Germinal center (tissue), 1 donor: ENCODE results near the gene BCAS1.
A peak's percentile ranks its signal among the peaks of the same experiment; 100 is the strongest.

ENCODE experiments used
- DNase-seq: peaks from one replicate; pipeline ENCODE4 v3.0.0; 2012; ENCODE audit warnings: mixed read lengths, low spot score

Gene BCAS1

DNA sequence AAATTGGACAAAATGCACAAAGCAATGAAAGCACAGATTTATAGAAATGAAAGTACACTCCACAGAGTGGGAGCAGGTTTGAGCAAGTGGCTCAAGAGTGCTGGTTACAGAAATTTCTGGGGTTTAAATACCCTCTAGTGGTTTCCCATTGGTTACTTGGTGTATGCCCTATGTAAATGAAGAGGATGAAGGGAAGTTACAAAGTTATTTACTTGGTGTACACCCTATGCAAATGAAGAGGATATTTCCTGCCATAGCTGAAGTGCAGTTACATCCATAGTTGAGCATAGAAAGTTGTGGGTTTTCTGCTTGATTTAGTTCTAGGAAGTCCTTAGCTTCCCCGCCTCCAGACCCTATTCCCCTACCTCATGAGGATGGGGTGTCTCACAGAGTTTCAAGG lies 22.7 kb downstream of the BCAS1 start:
- DNase-seq, result no peak

GRCh38 chr20:54047048-54047447 lies 23.3 kb downstream of the BCAS1 start:
- DNase-seq, result no peak

- DNase-seq, result no peak
Measured at GRCh38 chr20:54044156-54044555, 26.2 kb downstream of the BCAS1 start.

DNA sequence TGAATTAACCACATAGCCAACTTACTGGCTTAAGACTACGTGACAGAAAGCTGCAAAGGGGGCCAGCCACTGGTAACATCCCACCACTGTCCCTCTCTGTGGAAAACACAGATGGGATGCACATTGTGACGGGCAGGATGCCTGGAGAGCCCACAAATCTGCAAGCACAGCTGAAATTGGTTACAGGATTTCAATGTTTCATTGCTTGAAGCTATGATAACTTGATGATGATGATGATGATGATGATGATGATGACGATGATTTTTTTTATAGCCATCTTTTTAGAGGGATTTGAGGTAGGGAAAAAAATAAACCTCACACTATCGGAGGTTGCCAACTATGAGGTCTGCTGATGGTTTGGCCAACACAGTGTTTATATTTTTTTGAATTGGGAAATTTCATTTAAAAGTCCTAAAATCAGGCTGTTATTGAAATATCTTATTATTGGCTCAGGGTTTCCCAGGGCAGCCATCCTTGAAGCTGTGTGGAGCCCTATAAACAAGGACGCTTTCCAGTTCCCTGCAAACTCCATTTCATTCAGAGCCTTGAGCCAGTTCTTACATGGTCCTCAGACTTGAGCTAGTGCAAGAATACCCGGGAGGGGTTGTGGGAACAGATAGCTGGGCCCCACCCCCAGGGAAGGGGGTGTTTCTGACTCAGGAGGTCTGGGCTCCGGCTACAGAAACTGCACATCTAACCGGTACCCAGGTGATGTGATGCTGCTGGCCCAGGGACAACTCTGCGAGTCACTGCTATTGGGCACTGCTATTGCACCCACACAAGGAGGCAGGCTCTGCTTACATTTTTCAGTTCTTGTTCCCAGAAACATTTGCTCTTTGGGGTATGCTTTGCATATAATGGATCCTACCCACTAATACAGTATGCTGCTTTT lies 27.1 kb downstream of the BCAS1 start:
- no peak for DNase-seq

- no peak for DNase-seq
Measured at GRCh38 chr20:54042021-54042420, 28.4 kb downstream of the BCAS1 start.

DNA sequence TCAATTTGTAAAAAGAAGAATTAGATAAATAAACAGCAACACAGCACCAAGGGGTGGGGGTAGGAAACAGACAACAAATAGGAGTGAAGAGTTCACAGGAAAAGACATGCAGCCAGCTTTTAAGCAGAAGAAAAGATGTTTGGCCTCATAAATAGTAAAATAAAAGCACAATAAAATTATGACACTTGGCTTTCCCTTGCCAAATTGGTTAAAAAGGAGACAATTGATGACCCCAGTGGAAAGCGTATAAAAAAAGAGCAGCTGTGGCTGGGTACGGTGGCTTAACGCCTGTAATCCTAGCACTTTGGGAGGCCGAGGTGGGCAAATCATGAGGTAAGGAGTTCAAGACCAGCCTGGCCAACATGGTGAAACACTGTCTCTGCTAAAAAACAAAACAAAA lies 29.1 kb downstream of the BCAS1 start:
- no peak for DNase-seq

DNA sequence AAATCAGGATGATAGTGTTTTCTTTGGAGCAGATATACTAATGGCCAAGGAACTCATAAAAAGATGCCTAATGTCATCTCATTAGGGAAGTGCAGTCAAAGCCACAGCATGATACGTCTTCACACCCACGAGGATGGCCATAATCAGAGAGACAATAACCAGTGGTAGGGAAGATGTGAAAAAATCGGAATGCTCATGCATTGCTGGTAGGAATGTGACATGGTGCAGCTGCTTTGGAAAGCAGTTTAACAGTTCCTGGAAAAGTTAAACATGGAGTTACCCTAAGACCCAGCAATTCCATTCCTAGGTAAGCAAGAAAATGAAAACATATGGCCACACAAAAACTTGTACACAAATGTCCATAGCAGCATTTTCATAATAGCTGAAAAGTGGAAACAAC lies 29.9 kb downstream of the BCAS1 start:
- no peak for DNase-seq

- no peak for DNase-seq
Measured at GRCh38 chr20:54038961-54039360, 31.4 kb downstream of the BCAS1 start.

DNA sequence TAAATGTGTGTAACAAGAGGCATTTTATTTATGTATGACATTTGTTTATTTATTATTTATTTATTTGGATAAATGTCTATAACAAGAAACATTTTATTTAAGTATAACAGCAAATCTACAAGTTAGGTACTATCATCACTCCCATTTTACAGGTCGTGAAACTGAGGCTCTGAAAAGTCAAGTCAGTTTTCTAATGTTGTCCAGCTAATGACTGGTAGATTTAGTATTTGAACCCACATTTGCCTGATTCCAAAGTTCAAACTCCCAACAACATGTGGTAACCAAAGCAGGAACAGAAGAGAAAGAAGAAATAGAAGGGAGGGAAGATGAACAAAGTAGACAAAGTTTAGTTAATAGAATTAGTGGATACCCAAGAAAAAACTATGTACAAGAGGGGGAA lies 32.9 kb downstream of the BCAS1 start:
- DNase-seq, result no peak

- DNase-seq, result no peak
Measured at GRCh38 chr20:54029643-54030042, 40.8 kb downstream of the BCAS1 start.

- no peak for DNase-seq
Measured at GRCh38 chr20:54029176-54029575, 41.2 kb downstream of the BCAS1 start.

GRCh38 chr20:54028276-54029011 lies 42.0 kb downstream of the BCAS1 start:
- DNase-seq, result no peak

DNA sequence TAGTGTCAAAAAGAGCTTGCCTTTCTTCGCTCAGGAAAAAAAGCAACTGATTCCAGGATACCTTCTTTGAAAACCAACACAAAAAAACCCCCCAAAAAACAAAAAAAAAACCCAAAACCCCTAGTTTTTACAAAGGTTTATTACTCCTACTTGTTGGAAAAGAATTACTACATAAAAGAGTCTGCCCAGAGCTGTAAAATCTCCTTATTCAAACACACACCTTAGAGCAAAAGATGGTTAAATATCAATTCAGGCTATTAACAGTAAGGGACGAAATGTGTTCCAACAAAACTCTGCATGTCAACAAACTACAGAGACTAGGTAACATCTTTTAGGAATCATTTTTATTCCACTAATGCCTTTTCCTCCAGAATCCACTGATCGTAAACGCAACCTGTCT lies 42.7 kb downstream of the BCAS1 start:
- DNase-seq, result no peak

DNA sequence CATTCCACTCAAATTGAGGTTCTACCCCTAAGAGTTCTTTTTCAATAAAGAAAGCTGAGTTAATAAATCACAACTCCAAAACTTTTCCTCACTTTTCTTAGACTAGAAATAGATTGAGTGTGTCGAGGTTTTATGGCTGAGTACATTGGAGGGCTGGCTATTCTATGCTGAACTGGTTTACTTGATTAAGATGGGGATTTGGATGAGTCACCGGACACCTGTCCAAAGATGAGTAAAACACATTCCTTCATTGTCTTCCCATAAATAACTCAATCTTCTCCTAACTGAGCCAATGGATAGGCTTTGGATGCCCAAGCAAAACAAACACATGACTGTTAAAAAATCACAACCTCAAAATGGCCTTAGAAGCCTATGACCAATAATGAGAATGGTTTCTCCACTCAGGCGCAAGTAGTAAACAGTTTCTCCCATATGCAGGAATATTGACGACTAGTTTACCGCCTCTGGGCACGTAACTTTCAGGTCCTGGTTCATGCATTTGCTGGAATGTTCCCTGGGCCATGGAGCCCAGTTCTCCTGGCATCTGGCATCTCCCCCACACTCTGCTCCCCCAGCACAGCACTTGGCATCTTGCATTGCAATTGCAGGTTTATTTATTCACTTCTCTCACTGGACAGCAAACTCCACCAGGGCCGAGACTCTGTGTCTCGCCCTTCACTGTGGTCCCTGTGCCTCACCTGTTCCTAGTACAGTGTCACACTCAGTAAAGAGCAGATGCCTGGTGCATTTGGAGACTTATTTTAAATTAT lies 43.9 kb downstream of the BCAS1 start:
- DNase-seq, result no peak

- DNase-seq, result no peak
Measured at GRCh38 chr20:54025251-54025771, 45.1 kb downstream of the BCAS1 start.

GRCh38 chr20:54023406-54023805 lies 47.0 kb downstream of the BCAS1 start:
- no peak for DNase-seq

DNA sequence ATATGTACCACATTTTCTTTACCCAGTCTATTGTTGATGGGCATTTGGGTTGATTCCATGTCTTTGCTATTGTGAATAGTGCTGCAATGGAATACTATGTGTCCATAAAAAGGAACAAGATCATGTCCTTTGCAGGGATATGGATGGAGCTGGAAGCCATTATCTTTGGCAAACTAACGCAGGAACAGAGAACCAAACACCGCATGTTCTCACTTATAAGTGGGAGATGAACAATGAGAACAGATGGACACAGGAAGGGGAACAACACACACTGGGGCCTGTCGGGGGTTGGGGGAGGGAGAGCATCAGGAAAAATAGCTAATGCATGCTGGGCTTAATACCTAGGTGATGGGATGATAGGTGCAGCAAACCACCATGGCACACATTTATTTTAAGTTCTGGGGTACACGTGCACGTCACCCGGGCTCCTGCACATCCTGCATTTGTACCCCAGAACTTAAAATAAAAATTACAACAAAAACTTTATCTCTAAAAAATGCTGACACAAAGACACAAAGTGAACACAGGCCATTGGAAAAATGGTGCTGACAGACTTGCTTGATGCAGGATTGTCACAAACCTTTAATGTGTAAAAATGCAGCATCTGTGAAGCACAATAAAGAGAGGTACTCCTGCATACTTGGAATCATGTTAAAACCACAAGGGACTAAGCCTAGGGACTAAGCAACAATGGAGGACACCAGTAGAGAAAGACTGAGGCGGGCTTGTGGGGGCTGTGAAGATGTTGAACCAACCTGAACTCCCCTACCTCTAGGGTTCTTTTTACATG lies 48.8 kb downstream of the BCAS1 start:
- DNase-seq, result no peak

GRCh38 chr20:54020868-54021267 lies 49.5 kb downstream of the BCAS1 start:
- no peak for DNase-seq

- DNase-seq, result no peak
Measured at GRCh38 chr20:54020348-54020747, 50.0 kb downstream of the BCAS1 start.

- DNase-seq, result no peak
Measured at GRCh38 chr20:54019585-54019984, 50.8 kb downstream of the BCAS1 start.

GRCh38 chr20:54019127-54019526 lies 51.3 kb downstream of the BCAS1 start:
- DNase-seq, result no peak

DNA sequence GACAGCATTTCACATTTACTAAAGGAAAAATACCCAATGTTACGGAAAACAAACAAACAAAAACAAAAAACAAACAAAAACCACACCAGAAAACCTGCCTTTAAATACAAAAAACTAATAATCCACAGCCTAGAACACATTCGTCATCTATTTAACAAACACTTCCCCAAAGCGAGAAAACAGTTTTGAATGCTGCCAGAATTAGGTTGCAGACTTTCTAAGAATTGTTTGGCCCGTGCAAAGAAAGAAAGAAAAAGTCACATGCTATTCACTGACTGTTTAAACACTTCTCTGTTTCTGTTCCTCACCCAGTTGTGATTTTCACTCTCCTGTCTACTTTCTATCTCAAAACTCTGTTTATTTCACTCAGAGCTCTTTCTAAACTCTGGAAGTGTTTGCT lies 52.5 kb downstream of the BCAS1 start:
- DNase-seq, result peak; percentile 50
